GM19023 (cell line): ENCODE data around the gene NCLN.
"Not testable (repeated sequence)": the region's sequence is repeated elsewhere in the genome, so short reads cannot be mapped to it uniquely, and the experiment has no call there.

Source experiments
- ATAC-seq: cut with Tn5 transposase; IDR thresholded peaks from one replicate; pipeline ENCODE4 v1.9.1; 2021; ENCODE audit warnings: mild to moderate bottlenecking, moderate library complexity; ENCODE audit not compliant: unreplicated experiment

NCLN gene

GRCh38 chr19:3224346-3225168, 38.8 kb downstream of the NCLN start, which contains the start of gene CELF5:
Gene CELF5, plus strand, starts transcription at chr19:3224661. Its CDS starts 79 bp downstream, at chr19:3224740.
- no peak for ATAC-seq

DNA sequence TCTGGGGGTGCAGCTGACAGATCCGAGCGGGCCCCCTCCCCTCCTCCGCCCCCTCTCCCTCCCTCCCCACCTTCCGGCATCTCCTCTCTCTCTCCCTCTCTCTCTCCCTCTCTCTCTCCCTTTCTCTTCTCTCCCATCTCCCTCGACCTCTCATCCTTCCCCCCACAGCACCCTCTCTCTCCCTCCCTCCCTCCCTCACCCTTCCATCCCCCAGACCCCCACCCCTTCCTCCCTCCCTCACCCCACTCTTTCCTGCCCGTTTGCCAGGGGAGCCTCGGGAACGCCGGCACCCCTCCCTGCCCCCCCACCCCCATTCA, 39.4 kb downstream of the NCLN start:
- ATAC-seq = no peak

- ATAC-seq = no peak
These were observed 40.0 kb downstream of the NCLN start for GRCh38 chr19:3225677-3226093.

DNA sequence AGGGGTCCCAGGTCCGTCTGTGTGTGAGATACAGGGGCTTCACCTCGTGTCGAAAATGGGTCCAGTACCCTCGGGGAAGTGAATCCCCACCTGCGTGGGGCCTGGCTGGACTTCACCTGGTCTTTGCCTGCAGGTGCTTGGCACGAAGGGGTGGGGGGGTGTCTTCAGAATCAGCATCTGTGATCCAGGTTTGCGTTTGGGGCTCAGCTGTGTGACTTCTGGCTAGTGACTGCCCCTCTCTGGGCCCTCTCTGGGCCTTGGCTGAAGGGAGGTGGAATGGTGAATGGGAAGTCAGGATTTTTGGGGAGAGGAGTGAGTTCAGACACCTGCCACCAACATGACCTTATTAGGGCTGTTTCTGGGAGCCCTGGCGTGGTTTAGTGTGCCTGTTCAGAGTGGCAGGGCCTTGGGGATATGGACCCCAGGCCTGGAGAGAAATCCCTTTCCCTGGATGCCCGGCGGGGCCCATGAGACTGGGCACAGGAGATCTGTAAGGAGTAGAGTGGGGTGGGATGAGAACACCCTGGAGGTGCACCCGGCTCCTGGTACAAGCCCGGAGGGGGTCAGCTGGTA, 41.4 kb downstream of the NCLN start:
- no peak for ATAC-seq

GRCh38 chr19:3229346-3229743, 43.6 kb downstream of the NCLN start:
- ATAC-seq = no peak

GRCh38 chr19:3229888-3230496, 44.3 kb downstream of the NCLN start:
- ATAC-seq = no peak

DNA sequence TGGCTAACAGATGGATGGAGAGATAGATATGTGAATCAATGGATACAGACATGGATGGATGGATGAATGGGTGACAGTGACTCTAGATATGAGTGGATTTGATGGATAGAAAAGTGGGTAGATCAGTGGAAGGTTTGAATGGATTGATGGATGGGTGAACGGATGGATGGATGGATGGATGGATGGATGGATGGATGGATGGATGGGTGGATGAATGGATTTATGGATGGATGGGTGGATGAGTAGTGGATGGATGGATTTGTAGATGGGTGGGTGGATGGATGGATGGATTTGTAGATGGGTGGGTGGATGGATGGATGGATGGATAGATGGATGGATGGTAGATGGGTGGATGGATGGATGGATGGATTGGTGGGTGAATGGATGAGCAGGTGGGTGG, 45.6 kb downstream of the NCLN start:
- no peak for ATAC-seq

DNA sequence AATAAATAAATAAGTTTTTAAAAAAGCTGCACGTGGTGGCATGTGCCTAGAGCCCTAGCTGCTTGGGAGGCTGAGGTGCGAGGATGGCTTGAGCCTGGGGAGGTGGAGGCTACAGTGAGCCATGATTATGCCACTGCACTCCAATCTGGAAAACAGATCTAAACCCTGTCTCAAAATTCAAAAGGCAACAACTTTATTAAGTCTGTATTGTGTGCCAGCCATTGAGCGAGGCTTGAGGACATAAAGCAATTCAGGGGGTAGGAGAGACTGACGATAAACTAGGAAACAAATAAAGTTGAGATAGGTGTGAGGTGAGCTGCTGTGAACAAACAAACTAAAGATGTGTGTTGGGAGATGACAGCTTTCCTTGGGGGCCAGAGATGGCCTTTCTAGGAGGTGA, 47.4 kb downstream of the NCLN start:
- ATAC-seq = no peak

- ATAC-seq = no peak
These were observed 48.1 kb downstream of the NCLN start for GRCh38 chr19:3233831-3234230.

DNA sequence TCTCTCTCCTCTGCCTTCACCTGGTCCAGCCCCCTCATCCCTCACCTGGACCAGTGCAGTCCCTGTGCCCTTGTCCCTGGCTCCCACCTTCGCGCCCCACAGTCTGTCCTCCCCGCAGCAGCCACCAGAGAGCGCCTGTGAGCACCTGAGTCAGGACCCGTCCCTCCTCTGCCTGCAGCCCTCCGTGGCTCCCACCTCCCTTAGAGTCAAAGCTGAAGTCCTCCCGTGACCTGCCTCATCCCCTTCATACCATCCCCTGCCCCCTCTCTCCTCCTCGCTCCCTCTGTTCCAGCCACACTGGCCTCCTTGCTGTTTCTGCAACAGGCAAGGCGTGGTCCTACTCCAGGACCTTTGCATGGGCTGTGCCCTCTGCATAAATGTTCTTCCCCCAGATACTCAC, 49.1 kb downstream of the NCLN start:
- ATAC-seq = no peak

GRCh38 chr19:3235604-3236003, 49.9 kb downstream of the NCLN start:
- not testable (repeated sequence) for ATAC-seq

- no peak for ATAC-seq
These were observed 50.5 kb downstream of the NCLN start for GRCh38 chr19:3236272-3236671.

- ATAC-seq = no peak
These were observed 52.4 kb downstream of the NCLN start for GRCh38 chr19:3238066-3238561.

- ATAC-seq = no peak
These were observed 53.6 kb downstream of the NCLN start for GRCh38 chr19:3239367-3239766.

DNA sequence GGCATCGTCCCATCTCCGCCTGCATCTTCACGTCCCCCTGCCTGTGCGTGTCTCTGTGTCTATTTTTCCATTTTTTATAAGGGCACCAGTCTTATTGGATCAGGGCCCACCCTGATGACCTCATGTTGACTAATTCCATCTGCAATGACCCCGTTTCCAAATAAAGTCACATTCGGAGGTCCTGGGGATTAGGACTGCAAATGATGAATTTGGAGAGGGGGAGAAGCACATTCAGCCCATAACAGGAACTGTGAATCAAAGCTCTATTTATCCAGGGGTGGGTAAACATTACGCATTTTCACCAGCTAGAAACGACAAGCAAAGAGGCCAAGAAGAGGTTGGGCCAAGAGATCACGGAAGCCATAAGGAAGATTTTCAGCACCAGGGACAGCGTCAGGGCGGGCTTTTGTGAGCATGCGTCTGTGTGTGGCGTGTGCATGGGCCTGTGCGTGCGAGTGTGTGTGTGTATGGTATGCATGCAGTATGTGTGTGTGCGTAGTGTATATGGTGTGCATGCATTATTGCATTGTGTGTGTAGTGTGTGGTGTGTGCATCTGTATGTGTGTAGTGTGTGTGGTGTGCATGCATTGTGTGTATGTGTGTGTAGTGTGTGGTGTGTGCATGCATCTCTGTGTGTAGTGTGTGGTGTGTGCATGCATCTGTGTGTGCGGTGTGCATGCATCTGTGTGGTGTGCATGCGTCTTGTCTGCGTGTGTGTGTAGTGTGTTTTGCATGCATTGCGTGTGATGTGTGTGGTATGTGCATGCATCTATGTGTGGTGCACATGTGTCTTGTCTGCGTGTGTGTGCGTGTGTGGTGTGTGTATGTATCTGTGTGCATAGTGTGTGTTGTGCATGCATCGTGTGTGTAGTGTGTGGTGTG, 58.3 kb downstream of the NCLN start:
- ATAC-seq = no peak

DNA sequence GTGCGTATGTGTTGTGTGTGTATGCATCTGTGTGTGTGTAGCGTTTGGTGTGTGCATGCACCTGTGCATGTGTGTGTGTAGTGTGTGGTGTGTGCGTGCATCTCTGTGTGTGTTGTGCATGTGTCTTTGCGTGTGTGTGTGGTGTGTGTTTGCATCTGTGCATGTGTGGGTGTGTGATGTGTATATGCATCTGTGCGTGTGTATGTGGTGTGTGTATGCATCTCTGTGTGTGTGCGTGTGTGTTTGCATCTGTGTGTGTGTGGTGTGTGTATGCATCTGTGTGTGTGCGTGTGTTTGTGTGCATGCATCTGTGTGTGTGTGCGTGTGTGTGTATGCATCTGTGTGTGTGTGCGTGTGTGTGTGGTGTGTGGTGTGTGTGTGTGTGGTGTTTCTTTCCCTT, 59.3 kb downstream of the NCLN start:
- no peak for ATAC-seq

DNA sequence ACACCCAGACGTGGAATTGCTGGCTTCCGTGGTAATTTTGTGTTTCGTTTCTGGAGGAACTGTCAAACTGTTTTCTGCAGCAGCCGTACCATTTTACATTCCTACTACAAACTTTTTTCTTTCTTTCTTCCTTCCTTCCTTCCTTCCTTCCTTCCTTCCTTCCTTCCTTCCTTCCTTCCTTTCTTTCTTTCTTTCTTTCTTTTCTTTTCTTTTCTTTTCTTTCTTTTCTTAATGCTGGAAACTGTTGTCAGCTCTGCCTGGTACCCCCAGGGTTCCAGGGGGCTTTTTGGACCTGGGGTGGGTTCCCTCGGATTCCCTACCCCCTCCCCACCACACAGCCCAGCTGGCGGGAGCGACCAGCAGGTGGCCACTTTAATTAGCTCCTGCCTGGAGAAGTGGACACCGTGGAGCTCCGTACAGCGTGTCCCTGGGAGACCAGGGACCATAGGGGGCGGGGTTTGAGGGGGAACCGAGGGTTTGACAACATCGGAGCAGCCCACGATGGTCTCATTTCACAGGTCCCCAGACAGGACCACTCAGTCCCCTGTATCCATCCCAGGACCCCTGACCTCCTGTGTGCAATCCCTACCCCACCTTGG, 63.1 kb downstream of the NCLN start:
- no peak for ATAC-seq

- no peak for ATAC-seq
These were observed 63.7 kb downstream of the NCLN start for GRCh38 chr19:3249408-3249807.

- ATAC-seq = no peak
These were observed 64.9 kb downstream of the NCLN start for GRCh38 chr19:3250675-3251074.

DNA sequence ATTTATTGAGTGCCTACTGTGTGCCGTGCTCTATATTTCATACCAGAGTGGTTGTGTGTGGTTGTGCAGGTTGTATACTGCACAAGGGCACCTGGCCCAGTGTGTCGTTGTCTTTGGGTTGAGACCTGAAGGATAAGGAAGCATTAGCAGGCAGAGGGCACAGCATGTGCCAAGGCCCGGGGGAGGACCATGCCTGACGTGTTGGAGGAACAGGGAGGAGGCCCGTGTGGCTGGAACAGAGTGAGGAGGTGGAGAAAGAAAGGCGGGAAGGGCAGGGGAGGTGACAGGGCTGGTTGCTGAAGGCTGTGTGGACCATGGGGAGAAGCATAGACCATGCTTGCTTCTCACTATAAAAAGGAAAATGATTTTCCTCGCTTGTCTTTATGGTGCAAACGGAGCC, 65.5 kb downstream of the NCLN start:
- ATAC-seq = no peak

DNA sequence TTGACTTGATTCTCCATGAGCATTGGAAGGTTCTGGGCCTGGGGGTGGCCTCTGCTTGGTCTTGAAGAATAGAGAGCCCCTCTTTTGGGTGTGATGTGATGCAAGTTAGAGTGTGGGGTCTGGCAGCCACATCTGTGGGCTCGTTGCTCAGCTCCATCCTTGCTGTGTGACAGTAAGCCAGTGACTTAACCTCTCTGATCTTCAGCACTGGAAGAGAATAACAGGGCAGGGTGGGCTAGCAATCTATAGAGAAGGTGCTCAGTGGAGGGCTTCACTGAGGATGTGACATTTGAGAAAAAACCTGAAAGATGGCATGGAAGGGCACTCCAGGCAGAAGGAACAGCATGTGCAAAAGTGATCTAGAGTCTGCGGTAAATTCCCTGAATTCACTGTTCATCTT, 66.9 kb downstream of the NCLN start:
- no peak for ATAC-seq
